HEK293T (cell line): Measurements from ENCODE around the gene ERBB2.

Source experiments
- ARNT ChIP-seq: fragments of 450-650 bp; IDR thresholded peaks from 2 replicates; pipeline ENCODE4 v1.6.1; 2017; ENCODE audit warnings: mild to moderate bottlenecking
- BHLHE40 ChIP-seq: fragments of 450-650 bp; IDR thresholded peaks from 2 replicates; pipeline ENCODE4 v1.6.1; 2016; ENCODE audit warnings: mild to moderate bottlenecking, moderate library complexity, borderline replicate concordance
- HDGF ChIP-seq: fragments of 450-650 bp; IDR thresholded peaks from 2 replicates; pipeline ENCODE4 v1.6.1; 2017; ENCODE audit warnings: antibody characterized with exemption, borderline replicate concordance
- NFRKB ChIP-seq: fragments of 450-650 bp; IDR thresholded peaks from 2 replicates; pipeline ENCODE4 v1.6.1; 2016; ENCODE audit warnings: mild to moderate bottlenecking, moderate library complexity
- SP1 ChIP-seq: fragments of 450-650 bp; IDR thresholded peaks from 2 replicates; pipeline ENCODE4 v1.6.1; 2017
- SUZ12 ChIP-seq: fragments of 450-650 bp; IDR thresholded peaks from 2 replicates; pipeline ENCODE4 v1.6.1; 2016; ENCODE audit warnings: mild to moderate bottlenecking
- TARDBP ChIP-seq: fragments of 450-650 bp; IDR thresholded peaks from 2 replicates; pipeline ENCODE4 v1.6.1; 2016

DNA sequence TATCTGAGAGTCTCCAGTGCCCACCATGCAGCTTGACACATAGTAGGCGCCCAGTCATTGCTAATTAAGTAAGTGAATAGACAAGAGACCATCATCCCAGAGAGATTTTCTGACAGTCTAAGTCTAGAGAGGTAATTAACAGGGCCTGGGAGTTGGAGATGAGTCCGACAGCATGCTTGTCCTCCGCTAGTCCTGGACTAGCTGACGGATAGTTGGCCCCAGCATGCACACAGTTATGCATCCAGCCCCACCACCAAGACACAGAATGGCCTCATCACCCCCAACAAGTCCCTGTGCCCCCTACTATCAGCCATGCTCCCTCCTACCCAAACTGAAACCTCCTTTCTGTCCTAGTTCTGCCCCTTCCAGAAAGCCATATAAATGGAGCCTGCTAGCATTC lies 47.9 kb downstream of the ERBB2 start:
- TF ChIP-seq BHLHE40: no peak
- TF ChIP-seq NFRKB: no peak
- no peak for TF ChIP-seq TARDBP
- no peak for TF ChIP-seq ARNT
- TF ChIP-seq SP1: no peak
- no peak for TF ChIP-seq HDGF
- TF ChIP-seq SUZ12: no peak
